Measurements from ENCODE around the gene ATOH8. TPM values are rescaled to one million over a fixed set of nuclear protein-coding genes. Genes with fewer than 3 reads are reported as not detected.

The ATOH8 gene
- total RNA-seq, 2 donors from 2014 or later: 2.5 TPM

DNA sequence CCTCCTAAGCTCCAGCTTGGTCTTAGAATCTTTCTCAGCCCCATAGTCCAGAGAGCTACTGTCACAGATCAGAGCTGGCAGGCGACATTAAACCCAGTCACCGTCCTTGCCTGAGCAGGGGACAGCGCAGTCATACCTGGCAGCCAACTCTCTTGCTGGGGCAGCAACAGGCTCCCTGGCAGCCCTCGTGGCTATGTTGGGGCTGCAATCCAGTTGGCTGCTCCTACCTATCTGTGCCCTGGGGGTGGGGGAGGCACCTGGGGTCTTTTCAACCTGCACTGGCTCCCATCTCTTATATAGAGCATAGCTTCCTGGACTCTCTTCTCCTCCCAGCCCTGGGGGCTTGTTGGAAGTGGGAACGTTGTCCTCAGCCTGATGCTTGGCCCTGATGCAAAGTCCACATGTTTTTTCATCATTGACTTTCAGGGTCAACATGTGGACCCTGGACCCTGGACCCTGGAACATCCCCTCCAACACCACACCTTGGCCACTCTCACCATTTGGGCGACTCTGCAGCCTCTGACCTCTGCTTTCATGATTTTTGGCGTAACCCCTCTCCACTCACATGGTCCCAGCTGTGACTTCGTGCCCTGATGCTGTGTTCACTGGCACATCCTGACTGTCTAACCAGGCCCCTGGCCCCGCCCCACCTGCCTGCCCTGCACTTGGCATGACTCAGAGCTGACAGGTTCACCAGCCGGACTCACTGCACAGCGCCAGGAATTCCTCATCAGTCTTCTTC, 45.6 kb downstream of the ATOH8 start:
- Histone ChIP-seq H3K4me1 (no peaks in the 10 kb centered on the region), H3K9ac (ENCODE audit: low read depth in 2 of 2, low read length in 2 of 2) (no peak overlapping the region), H3K27ac (no peak overlapping the region), H3K36me3 (no peaks in the 10 kb centered on the region), H3K9me3 (no peaks in the 10 kb centered on the region), H3K27me3 (no peaks in the 10 kb centered on the region), H3K4me3 (no peak overlapping the region)
- intact Hi-C loops (cut with DNase I): no loop called here
- TF ChIP-seq, protein P1, sequence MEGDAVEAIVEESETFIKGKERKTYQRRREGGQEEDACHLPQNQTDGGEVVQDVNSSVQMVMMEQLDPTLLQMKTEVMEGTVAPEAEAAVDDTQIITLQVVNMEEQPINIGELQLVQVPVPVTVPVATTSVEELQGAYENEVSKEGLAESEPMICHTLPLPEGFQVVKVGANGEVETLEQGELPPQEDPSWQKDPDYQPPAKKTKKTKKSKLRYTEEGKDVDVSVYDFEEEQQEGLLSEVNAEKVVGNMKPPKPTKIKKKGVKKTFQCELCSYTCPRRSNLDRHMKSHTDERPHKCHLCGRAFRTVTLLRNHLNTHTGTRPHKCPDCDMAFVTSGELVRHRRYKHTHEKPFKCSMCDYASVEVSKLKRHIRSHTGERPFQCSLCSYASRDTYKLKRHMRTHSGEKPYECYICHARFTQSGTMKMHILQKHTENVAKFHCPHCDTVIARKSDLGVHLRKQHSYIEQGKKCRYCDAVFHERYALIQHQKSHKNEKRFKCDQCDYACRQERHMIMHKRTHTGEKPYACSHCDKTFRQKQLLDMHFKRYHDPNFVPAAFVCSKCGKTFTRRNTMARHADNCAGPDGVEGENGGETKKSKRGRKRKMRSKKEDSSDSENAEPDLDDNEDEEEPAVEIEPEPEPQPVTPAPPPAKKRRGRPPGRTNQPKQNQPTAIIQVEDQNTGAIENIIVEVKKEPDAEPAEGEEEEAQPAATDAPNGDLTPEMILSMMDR (IDR thresholded peaks at IDR 0.05): no peak
- DNase-seq: no peak

DNA sequence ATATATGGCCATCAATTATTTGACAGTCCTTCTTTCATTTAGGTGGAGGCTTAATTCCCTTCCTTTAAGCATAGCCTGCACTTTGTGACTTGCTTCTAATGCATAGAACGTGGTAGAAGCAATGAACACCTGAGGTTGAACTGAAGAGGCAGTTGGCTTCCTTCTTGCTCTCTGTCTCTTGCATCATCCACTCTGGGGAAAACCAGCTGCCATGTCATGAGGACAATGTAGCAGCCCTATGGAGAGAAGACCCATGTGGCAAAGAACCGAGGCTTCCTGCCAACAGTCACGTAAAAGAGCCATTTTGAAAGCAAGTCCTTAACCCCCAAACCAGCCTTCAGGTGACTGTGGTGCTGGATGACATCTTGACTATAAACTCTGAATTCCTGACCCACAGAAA, 46.8 kb downstream of the ATOH8 start:
- Histone ChIP-seq H3K9me3 (no peaks in the 10 kb centered on the region), H3K9ac (ENCODE audit: low read depth in 2 of 2, low read length in 2 of 2) (no peak overlapping the region), H3K27me3 (no peaks in the 10 kb centered on the region), H3K4me3 (no peak overlapping the region), H3K4me1 (no peaks in the 10 kb centered on the region), H3K36me3 (no peaks in the 10 kb centered on the region), H3K27ac (no peak overlapping the region)
- DNase-seq: no peak
- intact Hi-C loops (cut with DNase I): no loop called here
- TF ChIP-seq, protein P1 (IDR thresholded peaks at IDR 0.05): no peak

DNA sequence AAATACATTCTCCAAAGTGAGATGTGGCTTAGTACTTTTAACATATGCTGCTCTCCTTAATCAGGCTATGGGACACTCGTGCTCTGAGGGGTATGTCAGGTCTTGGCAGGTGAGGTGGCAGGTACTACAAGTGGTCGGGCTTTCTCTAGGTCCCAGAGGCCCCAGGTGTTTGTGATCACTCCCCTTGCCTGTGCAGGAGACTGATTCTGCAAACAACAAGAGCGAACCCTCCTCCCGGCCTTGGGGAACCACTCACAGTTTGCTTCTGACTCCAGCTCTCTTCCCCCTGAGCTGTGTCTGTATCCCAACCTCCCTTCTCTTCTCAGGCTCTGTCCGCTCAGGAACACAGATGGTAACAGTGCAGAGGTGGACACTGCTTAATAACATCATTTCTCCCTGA, 48.1 kb downstream of the ATOH8 start:
- Histone ChIP-seq H3K36me3 (no peaks in the 10 kb centered on the region), H3K4me1 (no peaks in the 10 kb centered on the region), H3K27ac (no peak overlapping the region), H3K27me3 (no peaks in the 10 kb centered on the region), H3K9ac (ENCODE audit: low read depth in 2 of 2, low read length in 2 of 2) (no peak overlapping the region), H3K9me3 (no peaks in the 10 kb centered on the region), H3K4me3 (no peak overlapping the region)
- DNase-seq: no peak
- TF ChIP-seq, protein P1 (IDR thresholded peaks at IDR 0.05): no peak
- intact Hi-C loops (cut with DNase I): no loop called here

DNA sequence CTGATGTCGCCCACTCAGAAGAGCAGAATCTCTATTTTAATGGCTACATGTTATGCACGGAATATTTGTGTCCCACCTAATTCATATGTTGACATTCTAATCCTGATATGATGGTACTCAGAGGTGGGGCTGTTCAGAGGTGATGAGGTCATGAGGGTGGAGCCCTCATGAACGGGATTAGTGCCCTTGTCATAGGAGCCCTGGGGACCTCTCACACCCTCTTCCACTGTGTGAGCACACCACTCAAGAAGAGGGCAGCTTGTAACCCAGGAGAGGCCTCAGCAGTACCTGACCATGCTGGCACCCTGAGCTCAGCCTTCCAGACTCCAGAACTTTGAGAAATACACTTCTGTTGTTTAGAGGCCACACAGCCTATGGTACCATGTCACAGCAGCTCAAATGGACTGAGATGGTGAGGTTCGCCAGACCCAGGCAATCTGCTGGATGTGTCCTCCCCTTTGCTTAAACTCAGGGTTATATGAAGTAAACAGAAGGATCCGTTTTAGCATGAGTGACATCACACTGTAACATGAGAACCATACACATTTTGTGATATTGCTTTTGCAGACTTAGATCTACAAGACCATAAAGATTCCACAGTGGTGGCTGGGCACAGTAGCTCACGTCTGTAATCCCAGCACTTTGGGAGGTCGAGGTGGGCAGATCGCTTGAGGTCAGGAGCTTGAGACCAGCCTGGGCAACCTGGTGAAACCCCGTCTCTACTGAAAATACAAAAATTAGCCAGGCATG, 48.7 kb downstream of the ATOH8 start:
- intact Hi-C loops (cut with DNase I): no loop called here
- no peaks in the 10 kb centered on the region for H3K36me3 ChIP-seq
- no peak overlapping the region for H3K27ac ChIP-seq
- no peak overlapping the region for H3K9ac ChIP-seq (ENCODE audit: low read depth in 2 of 2, low read length in 2 of 2)
- H3K4me3 ChIP-seq: no peak overlapping the region
- no peak for DNase-seq
- no peaks in the 10 kb centered on the region for H3K9me3 ChIP-seq
- H3K27me3 ChIP-seq: no peaks in the 10 kb centered on the region
- TF ChIP-seq, protein P1 (IDR thresholded peaks at IDR 0.05): no peak
- H3K4me1 ChIP-seq: no peaks in the 10 kb centered on the region

DNA sequence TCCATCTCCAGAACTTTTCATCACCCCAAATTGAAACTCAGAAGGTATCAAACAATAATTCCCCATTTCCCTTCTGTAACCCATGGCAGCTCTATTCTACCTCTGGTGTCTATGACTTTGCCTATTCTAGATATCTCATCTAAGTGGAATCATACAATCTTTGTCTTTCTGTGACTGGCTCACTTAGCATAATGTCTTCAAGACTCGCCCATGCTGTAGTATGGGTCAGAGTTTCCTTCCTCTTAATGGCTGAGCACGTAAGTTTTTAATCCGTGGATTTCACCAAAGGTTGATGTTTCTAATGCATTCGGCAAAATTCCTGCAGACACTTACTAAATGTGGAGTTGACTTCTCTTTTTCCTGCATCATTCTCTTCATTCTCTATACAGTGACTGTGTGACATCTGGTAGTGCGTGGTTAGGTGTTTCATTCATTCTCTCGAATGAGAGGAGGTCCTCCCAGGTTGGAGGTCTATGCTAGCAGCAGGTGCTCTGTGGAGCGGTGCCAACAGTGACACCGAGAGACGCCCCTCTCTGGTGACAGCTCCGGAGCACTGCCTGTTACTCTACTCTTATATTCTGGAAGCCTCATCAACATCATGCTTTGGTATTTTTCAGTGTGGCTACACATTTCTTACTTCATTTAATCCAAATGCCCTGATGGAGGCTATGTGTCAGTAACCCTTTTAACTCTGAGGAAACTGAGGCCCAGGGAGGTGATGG, 50.1 kb downstream of the ATOH8 start:
- Histone ChIP-seq H3K27ac (no peak overlapping the region), H3K27me3 (no peaks in the 10 kb centered on the region), H3K36me3 (no peaks in the 10 kb centered on the region), H3K9ac (ENCODE audit: low read depth in 2 of 2, low read length in 2 of 2) (no peak overlapping the region), H3K4me1 (no peaks in the 10 kb centered on the region), H3K9me3 (no peaks in the 10 kb centered on the region), H3K4me3 (no peak overlapping the region)
- no peak for DNase-seq
- TF ChIP-seq, protein P1 (IDR thresholded peaks at IDR 0.05): no peak
- intact Hi-C loops (cut with DNase I): no loop called here

All from colonic mucosa (tissue), 4 donors.